Gastrocnemius medialis (tissue), 4 donors: ENCODE data around the gene CDH5.

Experiments used
- POLR2A ChIP-seq, 2 donors: fragments of 450-650 bp; IDR thresholded peaks; one replicate each; pipeline ENCODE4 v1.6.1; 2017; ENCODE audit warnings: antibody characterized with exemption in 2 of 2, mild to moderate bottlenecking in 2 of 2, moderate library complexity in 2 of 2
- TF ChIP-seq, protein P1 (sequence below), 5 experiments: fragments of 450-650 bp in 3 of 5; fragments of 200-600 bp in 2 of 5; sonication (generic) in 2 of 5; IDR thresholded peaks in 4 of 5; conservative IDR thresholded peaks in 1 of 5; 1 replicate in 4 of 5; 2 replicates in 1 of 5; pipeline ENCODE4 v1.5.1; 2016 to 2019; ENCODE audit warnings: antibody characterized with exemption in 5 of 5, mild to moderate bottlenecking in 3 of 5, moderate library complexity in 3 of 5

DNA sequence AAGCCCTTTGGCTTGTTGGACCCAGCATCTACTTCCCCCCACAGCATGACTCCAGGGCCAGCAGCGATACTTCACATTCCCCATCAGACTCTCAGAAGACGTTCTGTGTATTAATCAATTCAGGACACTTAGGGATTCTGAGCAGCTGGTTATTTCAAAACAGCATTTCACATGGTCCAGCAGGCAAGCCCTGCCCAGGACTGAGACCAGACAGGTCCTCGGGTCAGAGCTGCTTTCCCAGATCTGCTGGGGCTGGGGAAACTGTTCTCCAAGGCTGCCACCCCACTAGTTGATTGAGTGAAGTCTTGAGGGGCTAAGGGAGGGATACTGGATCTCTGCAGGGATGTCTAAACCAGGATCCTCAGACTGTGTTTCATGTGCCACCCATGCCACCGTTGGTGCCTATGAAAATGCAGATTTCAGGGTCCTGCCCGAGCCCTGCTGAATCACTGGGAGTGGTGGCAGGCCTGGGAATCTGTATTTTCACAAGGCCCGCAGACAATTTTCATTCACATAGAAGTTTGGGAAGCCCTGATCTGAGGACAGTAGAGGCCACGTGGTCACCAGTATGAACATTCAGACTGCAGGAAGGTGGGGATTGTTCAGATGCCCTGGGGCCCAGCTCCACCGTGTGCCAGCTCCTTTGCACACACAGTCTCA is 40.6 kb upstream of the CDH5 start:
- TF ChIP-seq, protein P1, sequence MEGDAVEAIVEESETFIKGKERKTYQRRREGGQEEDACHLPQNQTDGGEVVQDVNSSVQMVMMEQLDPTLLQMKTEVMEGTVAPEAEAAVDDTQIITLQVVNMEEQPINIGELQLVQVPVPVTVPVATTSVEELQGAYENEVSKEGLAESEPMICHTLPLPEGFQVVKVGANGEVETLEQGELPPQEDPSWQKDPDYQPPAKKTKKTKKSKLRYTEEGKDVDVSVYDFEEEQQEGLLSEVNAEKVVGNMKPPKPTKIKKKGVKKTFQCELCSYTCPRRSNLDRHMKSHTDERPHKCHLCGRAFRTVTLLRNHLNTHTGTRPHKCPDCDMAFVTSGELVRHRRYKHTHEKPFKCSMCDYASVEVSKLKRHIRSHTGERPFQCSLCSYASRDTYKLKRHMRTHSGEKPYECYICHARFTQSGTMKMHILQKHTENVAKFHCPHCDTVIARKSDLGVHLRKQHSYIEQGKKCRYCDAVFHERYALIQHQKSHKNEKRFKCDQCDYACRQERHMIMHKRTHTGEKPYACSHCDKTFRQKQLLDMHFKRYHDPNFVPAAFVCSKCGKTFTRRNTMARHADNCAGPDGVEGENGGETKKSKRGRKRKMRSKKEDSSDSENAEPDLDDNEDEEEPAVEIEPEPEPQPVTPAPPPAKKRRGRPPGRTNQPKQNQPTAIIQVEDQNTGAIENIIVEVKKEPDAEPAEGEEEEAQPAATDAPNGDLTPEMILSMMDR (IDR thresholded peaks at IDR 0.05 in 4 of 5, conservative IDR thresholded peaks at IDR 0.05 in 1 of 5) = no peak
- no peak for TF ChIP-seq POLR2A (IDR thresholded peaks at IDR 0.05)
